Breast epithelium (tissue), 3 donors: ENCODE data around the gene CERS1.

Experiments
- POLR2A ChIP-seq: fragments of 450-650 bp; IDR thresholded peaks from one replicate; pipeline ENCODE4 v1.6.1; 2016; ENCODE audit warnings: antibody characterized with exemption, mild to moderate bottlenecking, moderate library complexity
- TF ChIP-seq, protein P1 (sequence below), 3 donors: fragments of 450-650 bp; IDR thresholded peaks; one replicate each; pipeline ENCODE4 v1.5.1; 2016 to 2017; ENCODE audit warnings: antibody characterized with exemption in 3 of 3, mild to moderate bottlenecking in 3 of 3, moderate library complexity in 3 of 3

DNA sequence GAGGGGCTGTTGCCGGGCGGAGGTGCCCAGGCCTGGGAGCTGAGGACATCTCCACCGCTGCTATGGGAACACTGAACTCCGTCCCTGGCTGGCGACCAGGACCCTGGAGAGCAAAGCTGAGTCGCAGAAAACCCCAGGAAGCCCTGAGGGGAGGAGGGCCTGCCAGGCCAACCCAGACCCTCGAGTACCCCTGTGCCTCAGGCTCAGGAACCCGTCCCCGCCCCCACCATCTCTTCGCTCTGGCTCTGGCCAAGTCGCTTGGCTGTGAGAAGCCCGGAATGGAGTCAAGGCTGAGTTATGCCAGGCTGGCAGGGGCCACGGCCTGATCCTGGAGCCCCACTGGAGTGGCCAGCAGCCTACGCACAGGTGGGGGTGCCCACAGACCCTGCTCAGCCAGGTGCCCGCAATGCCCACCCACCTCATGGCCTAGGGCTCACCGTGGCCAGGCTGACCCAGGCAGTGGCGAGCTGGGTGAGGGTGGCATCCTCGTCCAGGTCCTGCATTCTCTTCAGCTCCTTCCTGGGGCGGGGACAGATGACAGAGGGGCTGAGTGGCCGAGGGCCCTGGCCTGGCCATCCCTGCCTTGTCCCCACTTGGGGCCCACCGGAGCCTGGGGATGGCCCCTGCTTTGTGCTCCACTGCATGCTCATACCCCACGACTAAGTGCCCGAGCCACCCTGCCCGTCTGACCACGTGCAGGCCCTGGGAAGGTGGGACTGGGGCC is 8.5 kb upstream of the CERS1 start:
- TF ChIP-seq, protein P1, sequence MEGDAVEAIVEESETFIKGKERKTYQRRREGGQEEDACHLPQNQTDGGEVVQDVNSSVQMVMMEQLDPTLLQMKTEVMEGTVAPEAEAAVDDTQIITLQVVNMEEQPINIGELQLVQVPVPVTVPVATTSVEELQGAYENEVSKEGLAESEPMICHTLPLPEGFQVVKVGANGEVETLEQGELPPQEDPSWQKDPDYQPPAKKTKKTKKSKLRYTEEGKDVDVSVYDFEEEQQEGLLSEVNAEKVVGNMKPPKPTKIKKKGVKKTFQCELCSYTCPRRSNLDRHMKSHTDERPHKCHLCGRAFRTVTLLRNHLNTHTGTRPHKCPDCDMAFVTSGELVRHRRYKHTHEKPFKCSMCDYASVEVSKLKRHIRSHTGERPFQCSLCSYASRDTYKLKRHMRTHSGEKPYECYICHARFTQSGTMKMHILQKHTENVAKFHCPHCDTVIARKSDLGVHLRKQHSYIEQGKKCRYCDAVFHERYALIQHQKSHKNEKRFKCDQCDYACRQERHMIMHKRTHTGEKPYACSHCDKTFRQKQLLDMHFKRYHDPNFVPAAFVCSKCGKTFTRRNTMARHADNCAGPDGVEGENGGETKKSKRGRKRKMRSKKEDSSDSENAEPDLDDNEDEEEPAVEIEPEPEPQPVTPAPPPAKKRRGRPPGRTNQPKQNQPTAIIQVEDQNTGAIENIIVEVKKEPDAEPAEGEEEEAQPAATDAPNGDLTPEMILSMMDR (IDR thresholded peaks at IDR 0.05) = no peak
- no peak for TF ChIP-seq POLR2A
